GM19023 (cell line): ENCODE results near the gene VAMP8.
"Not testable (repeated sequence)": the region's sequence is repeated elsewhere in the genome, so short reads cannot be mapped to it uniquely, and the experiment has no call there.

Source experiments
- ATAC-seq: cut with Tn5 transposase; IDR thresholded peaks from one replicate; pipeline ENCODE4 v1.9.1; 2021; ENCODE audit warnings: mild to moderate bottlenecking, moderate library complexity; ENCODE audit not compliant: unreplicated experiment

VAMP8 gene

DNA sequence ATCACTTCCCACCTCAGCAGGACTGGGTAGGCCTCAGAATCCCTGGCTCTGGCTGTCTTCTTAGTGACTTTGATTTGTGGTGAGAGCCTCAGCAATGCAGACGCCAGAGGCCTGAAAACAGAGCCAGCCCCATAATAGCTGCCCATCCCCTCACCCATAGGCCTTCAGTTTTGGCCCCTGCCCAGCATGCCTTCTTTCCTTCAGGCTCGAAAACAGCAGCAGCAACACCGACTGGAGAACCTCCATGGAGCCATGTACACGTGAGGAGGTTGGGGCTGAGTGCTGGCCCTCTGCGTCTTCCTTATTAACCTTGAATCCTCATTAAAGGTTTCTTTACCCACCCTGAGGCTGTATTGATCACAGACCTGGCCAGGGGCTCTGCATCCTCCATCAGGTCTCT is 19.9 kb downstream of the VAMP8 start:
- no peak for ATAC-seq

GRCh38 chr2:85598594-85599340 is 21.4 kb downstream of the VAMP8 start:
- ATAC-seq: no peak

DNA sequence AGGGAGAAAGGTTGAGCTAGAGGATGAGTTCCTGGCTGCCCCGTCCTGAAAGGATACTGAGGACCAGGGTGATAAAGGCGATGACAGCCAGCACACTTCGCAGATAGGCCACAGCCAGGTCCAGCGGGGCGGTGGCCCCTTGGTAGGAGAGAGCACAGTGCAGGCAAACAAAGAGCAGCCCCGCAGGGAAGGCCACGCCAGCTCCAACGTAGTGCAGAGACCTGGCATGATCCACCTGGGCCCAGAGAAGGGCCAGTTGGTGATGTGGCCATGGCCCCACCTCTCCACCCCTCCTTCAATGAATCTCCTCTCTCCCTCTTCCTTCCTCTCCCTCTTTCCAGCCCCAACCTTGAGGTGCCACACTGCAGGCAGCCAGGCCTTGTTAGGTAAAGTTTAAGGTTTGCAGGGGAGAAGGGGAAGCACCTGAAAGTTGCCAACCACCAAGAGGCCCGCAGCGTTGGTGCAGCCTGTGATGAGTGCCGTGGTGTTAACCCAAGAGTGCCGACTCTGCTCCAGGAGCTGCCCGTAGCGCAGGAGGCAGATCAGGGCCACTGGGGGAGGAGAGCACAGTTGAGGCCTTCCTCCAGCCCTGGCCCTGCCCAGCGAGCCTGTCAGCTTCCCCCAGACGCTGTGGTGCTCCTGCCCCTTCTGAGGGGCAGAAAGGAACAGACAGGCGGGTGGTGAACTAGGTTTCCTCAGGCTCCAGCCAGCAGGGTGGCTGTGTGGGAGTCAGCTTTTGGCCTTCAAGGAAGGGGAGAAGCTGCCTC is 22.3 kb downstream of the VAMP8 start:
- no peak for ATAC-seq

DNA sequence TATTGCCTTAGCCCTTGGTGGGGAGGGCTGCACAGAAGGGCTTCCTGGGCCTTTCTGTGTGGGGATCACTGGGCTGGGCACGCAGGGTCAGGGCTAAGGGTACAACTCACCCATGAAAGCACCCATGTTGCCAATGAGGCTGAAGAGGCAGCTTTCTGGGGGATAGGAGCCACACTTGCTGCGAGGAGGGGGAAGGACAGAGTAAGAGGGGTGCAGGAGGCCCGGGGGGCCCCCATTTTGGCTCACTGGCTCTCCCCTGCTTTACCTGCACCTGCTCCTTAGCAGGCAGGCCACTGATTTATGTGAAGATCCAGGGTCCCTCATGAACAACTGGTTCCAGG is 22.8 kb downstream of the VAMP8 start:
- ATAC-seq: no peak

- ATAC-seq: no peak
These were observed 23.8 kb downstream of the VAMP8 start for GRCh38 chr2:85600951-85601770.

DNA sequence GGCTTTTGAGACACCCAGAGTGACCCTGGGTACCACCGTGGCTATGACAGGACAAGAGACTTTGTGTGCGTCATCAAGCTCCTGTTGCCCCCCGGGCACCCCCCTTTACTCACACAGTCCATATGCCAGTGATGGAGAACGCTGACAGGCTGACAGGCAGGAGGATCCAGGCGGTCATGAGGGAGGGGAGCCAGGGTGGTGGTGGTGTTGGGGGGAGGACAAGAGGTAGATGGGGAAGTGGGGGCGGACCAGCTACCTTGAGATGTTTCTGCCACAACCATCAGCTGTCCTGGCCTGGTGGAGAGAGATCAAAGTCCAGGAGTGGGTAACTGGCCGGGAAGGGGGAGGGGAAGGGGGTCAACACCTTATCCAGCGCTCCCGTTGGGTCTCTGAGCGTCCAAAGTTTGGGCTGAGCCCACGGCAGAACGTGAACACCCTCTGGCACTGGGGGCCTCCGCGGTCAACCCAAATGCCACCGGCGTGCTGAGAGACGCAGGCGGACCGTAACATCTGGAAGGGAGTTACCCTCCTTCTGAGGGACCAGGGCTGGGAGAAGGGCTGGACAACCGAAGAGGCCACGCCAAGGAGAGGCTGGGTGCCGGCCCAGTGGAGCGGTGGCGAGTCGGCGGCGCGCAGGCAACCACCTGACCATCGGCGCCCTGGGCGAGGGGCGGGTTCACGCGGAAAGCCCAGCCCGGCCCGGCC is 24.5 kb downstream of the VAMP8 start:
- peak; percentile 54 for ATAC-seq

DNA sequence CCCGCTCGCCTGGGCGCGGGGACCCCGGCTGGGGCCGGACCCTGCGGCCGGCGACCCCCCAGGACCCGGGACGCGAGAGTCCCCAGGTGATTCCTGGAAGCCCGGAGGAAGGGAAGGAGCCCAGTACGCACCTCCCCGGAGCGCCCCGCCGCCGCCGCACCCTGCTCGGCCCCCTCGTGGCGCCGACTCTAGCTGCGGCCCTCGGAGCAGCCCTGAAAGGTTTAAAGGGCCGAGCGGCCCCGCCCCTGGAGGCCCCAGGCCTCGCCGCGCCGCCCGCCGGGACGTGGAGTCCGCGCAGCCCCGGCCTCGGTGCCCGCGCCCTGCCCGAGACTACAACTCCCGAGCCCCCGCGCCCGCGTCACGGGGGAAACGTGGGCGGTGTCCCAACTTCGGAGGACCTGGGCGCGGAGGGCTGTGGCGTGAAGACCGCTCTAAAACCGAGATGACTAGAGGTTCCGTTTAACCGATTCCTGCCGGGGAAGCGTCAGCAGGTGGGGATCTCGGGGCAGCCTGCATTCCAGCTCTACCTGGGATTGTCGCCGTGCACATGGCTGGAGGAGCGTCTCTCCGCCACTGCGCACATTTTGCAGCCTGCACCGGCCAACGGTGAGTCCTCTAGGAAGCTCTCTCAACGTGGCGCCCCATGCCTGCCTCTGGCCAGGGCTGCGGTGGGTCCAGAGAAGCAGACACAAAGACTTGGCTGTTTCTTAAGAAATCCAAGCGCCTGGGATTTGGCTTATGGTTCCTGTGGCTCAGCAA is 25.3 kb downstream of the VAMP8 start, which contains the start of gene TMEM150A:
TMEM150A (minus strand) TSS at position 223 of the 759 bp plus-strand sequence. CDS start 750 bp downstream, outside the sequence.
- peak; percentile 95 for ATAC-seq

GRCh38 chr2:85604133-85604444 is 26.7 kb downstream of the VAMP8 start:
- not testable (repeated sequence) for ATAC-seq

DNA sequence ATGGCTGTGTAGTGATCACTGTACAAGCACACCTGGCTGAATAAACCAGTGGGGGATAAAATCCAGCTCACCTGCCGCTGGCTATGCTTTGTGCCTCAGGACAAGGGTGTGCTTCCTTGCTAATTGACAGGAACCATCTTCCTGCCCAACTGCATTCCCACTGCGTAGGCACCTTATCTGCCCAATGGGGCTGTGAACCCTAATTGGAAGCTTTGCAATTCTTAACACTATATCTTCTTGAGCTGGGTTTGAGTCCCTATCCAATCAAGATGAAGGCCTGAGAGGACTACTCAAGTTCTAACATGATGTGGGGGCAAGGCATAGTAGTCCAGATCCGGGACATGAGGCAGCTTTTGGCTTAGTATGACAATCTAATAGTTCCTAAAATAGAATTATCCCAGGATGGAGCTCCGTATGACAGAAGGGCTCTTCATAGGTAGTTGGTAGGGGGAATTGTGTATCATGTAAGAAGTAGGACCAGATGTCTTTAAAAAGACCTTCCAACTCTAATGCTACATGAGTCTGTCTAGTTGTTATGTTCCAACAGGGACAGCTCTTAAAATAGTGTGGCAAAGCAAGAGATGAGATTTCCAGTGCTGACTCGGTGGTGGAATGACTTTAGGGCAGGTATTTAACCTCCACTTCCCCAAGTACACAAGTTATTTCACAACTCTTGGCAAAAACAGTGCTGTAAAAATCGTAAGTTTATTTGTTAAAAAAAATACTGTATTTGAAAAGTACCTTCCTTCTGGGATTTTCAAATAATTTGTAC is 27.4 kb downstream of the VAMP8 start:
- ATAC-seq: no peak

DNA sequence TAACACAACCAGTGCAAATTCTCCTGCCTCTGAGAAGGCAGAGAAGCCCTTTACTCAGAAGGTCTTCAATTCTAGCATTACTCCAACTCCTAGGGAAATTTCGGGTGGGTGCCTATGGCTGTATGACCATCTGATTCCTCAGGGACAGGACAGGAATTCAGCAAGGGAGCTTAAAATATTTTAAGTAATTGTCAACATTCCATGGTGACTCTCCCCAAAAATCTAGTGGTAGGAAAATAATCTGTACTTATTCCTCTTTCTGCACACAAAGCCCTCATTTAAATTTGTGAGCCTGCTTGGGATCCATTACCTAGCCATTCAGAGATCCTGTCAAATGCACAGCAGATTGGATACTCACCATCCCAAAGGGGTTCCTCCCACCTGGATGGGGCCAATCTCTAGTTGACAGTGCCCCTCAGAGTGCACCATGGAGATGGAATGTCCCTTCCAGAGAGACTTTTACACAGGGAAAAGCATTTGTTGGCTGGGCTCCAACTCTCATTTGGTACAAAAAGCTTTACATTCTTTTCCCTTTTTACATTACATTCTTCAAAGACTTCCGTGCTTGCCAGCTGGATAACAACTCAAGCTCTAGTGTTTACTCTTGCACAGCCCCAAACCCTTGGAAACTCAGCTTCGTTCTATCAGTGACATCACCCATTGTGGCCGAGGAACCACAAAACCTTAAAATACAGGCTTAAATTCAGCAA is 28.2 kb downstream of the VAMP8 start:
- ATAC-seq: no peak

DNA sequence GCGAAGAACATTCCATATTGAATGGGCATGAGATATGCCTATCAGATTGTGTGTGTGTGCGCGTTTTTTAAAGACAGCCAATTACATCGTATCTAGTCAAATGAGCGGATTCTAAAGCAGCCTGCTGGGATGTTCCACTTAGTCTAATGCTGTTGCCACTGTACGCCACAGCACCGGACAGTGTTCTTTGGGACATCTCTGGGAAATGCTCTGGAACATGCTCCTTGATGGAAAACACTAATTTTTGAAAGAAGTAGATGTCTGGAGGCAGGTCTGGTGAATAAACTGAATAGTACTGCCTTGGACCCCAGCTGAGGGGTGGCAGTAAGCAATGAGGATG is 28.7 kb downstream of the VAMP8 start:
- ATAC-seq: no peak

DNA sequence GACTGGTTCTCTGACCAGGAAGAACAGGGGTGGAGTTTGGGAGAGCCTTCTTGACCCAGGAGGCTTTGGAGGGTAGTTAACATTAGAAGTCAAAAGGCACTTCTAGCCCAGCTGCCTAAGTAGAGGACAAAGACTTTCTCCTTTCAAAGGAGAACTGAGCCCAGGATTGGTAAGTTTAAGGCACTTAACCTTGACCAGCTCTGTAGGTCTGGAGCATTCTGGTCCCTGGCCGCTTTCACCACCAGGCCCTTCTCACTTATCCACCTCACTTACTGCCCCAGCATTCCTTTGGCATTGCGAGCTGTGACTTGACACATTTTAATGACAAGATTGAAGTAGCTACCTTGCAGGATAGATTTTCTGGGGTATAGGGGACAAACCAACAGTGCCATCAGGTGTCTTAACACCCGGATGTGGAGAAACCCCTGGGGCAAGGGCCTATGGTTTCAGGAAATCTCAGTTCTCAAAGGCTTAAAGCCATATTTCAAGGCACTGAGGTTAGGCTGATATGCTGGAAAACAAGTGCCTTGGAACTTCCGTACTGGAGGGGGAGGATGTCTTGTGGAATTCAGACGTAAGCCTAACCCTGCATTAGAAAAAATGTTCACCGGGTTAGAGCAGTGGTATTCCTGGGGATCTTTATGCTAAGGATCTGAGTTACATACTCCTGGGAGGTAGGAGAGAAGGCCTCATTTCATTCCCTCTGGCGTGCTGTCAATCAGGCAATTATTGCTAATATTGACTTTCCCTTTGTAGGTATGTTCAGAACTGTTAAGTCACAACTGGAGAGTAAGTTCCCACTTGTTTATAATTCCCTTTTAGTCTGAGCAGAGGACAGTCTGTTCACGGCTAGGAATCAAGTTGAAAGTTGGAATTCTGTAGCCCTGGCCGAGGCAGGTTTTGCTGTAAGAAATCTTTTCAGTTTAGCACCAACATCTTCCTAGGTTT is 30.2 kb downstream of the VAMP8 start:
- ATAC-seq: no peak

DNA sequence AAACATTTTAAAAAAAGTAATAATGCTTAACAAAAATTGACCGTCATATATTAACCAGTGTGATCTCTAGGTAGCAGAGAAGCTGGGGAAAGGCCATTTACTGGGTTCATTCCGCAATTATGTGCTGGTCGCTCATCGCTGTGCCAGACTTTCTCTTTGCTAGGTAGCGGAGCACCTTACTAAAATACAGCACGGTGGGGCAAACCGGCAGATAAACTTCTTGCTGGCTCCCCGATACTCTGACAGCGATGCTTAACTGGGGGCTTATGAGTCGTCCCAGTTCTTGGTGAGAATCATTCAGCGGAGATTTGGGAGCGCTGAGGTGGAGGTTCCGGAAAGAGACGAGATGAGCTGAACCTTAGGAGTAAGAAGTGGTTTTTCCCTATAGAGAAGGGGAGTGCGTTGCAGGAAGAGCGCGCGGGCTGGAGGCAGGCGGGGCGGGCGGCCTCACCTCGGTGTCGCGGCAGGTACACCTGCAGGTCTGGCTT is 33.9 kb downstream of the VAMP8 start:
- no peak for ATAC-seq

GRCh38 chr2:85611705-85612587 is 34.6 kb downstream of the VAMP8 start, which contains the start of gene C2orf68:
C2orf68 (minus strand) TSS chr2:85612066; CDS start chr2:85611984, 82 bp downstream.
- peak; percentile 77 for ATAC-seq

GRCh38 chr2:85613717-85614515 is 36.5 kb downstream of the VAMP8 start:
- no peak for ATAC-seq

DNA sequence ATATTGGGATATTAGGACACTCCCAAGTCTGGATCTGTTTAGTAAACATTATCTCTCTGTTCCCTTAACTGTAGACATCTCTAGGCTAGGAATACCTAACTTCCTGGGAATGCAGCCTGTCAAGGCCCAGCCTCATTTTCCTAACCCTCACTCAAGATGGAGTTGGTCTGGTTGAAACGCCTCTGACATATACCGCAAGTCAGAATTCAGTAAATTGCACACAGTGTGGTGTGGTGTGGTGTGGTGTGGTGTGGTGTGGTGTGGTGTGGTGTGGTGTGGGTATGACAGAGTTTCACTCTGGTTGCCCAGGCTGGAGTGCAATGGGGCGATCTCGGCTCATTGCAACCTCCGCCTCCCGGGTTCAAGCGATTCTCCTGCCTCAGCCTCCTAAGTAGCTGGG is 37.4 kb downstream of the VAMP8 start:
- ATAC-seq: not testable (repeated sequence)
